GM12878 (cell line): Measurements from ENCODE around the gene NAALADL1. TPM values are rescaled to one million over a fixed set of nuclear protein-coding genes. Genes with fewer than 3 reads are reported as not detected.
A peak's percentile ranks its signal among the peaks of the same experiment; 100 is the strongest.

Experiments
- ATAC-seq: fragments of 200-7000 bp; cut with Tn5 transposase; 3 replicates; pipeline ENCODE4 v1.9.1; 2020; ENCODE audit warnings: mild to moderate bottlenecking, moderate library complexity
- BruUV-seq: library from RNA; stranded (reverse); fragments of 400-500 nt; replicated peaks from 2 replicates; lab custom pipeline; 2021; lab: Mats Ljungman, UMichigan
- CTCF ChIA-PET: fragments of 300-600 bp; sonication (Branson Sonifier 250); formaldehyde crosslinking; extraction: SDS; loops from one replicate; lab custom pipeline; 2021; ENCODE audit warnings: inconsistent platforms; lab: Yijun Ruan, JAX
- POLR2A ChIA-PET: fragments of 350-600 bp; formaldehyde crosslinking; extraction: SDS; loops from one replicate; lab custom pipeline; 2021; ENCODE audit warnings: inconsistent platforms; lab: Charles Lee
- RAD21 ChIA-PET: fragments of 300-600 bp; sonication (Branson Sonifier 250); formaldehyde crosslinking; loops from one replicate; lab custom pipeline; 2023; ENCODE audit warnings: antibody characterized with exemption; ENCODE audit not compliant: unreplicated experiment; lab: Charles Lee
- SMC1A ChIA-PET: fragments of 300-600 bp; sonication (Branson Sonifier 250); formaldehyde crosslinking; loops from one replicate; lab custom pipeline; 2023; ENCODE audit not compliant: unreplicated experiment, uncharacterized antibody; lab: Charles Lee
- DNase-seq: peaks from one replicate; pipeline ENCODE4 v3.0.0-alpha.2; 2011; ENCODE audit warnings: low read depth, low spot score
- FAIRE-seq: peaks from 3 replicates; lab custom pipeline; 2011; peaks lifted over from hg19 to GRCh38; lab: Jason Lieb, UNC
- H2AFZ ChIP-seq: 2 replicates; pipeline ENCODE4 v1.6.0; 2011; ENCODE audit warnings: low read depth, low read length, control low read depth; ENCODE audit not compliant: control insufficient read depth
- H3K27ac ChIP-seq: 2 replicates; pipeline ENCODE4 v1.5.1; 2011; ENCODE audit warnings: control low read depth; ENCODE audit not compliant: control insufficient read depth, insufficient read depth
- H3K27me3 ChIP-seq, 2 experiments: replicated peaks in 1 of 2; 2 replicates each; pipeline versions ENCODE4 v1.6.0 to v1.6.1; 2011; ENCODE audit warnings: low read length in 1 of 2; ENCODE audit not compliant: control insufficient read depth in 2 of 2, insufficient read depth in 2 of 2
- H3K36me3 ChIP-seq, 2 experiments: 2 replicates each; pipeline ENCODE4 v1.5.1; 2011; ENCODE audit warnings: low read length in 1 of 2; ENCODE audit not compliant: control insufficient read depth in 2 of 2, insufficient read depth in 2 of 2
- H3K4me1 ChIP-seq: 2 replicates; pipeline ENCODE4 v1.6.1; 2011; ENCODE audit warnings: mild to moderate bottlenecking, low read length, moderate library complexity, mixed read lengths; ENCODE audit not compliant: control insufficient read depth, insufficient read depth
- H3K4me2 ChIP-seq: 2 replicates; pipeline ENCODE4 v1.6.0; 2011; ENCODE audit warnings: control low read depth; ENCODE audit not compliant: control insufficient read depth, insufficient read depth
- H3K4me3 ChIP-seq: fragments of 200-600 bp; sonication (generic); 2 replicates; pipeline ENCODE4 v1.5.1; 2016
- H3K79me2 ChIP-seq: 2 replicates; pipeline ENCODE4 v1.6.0; 2011; ENCODE audit warnings: low read length; ENCODE audit not compliant: control insufficient read depth, insufficient read depth
- H3K9ac ChIP-seq: 2 replicates; pipeline ENCODE4 v1.8.0; 2011; ENCODE audit warnings: low read length, control low read depth, mixed read lengths; ENCODE audit not compliant: control insufficient read depth, insufficient read depth
- H3K9me3 ChIP-seq: replicated peaks from 3 replicates; pipeline ENCODE4 v1.5.1; 2011; ENCODE audit warnings: mild to moderate bottlenecking, low read length; ENCODE audit not compliant: control insufficient read depth, insufficient read depth
- H4K20me1 ChIP-seq: 2 replicates; pipeline ENCODE4 v1.6.0; 2011; ENCODE audit not compliant: control insufficient read depth, insufficient read depth
- BACH1 ChIP-seq: fragments of 450-650 bp; IDR thresholded peaks from 2 replicates; pipeline ENCODE4 v1.6.1; 2017; ENCODE audit warnings: mild to moderate bottlenecking, borderline replicate concordance
- CUX1 ChIP-seq: IDR thresholded peaks from 2 replicates; pipeline ENCODE4 v1.6.1; 2012; ENCODE audit warnings: improper control_type of control experiment, low read depth, low read length; ENCODE audit not compliant: insufficient replicate concordance
- E2F4 ChIP-seq: IDR thresholded peaks from 2 replicates; pipeline ENCODE4 v1.6.1; 2012; ENCODE audit warnings: low read depth, low read length, improper control_type of control experiment
- MXI1 ChIP-seq: fragments of 150-350 bp; IDR thresholded peaks from 2 replicates; pipeline ENCODE4 v1.6.1; 2011; ENCODE audit warnings: low read depth, mild to moderate bottlenecking, inconsistent platforms, low read length, improper control_type of control experiment
- PKNOX1 ChIP-seq: fragments of 450-650 bp; IDR thresholded peaks from 2 replicates; pipeline ENCODE4 v1.6.1; 2016; ENCODE audit warnings: mild to moderate bottlenecking
- RB1 ChIP-seq: fragments of 450-650 bp; formaldehyde crosslinking; IDR thresholded peaks from 2 replicates; pipeline ENCODE4 v1.6.1; 2017; ENCODE audit warnings: mild to moderate bottlenecking, borderline replicate concordance
- RUNX3 ChIP-seq: IDR thresholded peaks from 2 replicates; pipeline ENCODE4 v1.6.1; 2012; ENCODE audit warnings: low read length, inconsistent platforms
- SIX5 ChIP-seq: IDR thresholded peaks from 2 replicates; pipeline ENCODE4 v1.6.1; 2011; ENCODE audit warnings: mild to moderate bottlenecking, low read depth, low read length, moderate library complexity; ENCODE audit not compliant: severe bottlenecking
- TCF7 ChIP-seq: IDR thresholded peaks from 2 replicates; pipeline ENCODE4 v1.6.1; 2014; ENCODE audit warnings: antibody characterized with exemption, borderline replicate concordance
- ZNF207 ChIP-seq: fragments of 450-650 bp; IDR thresholded peaks from 2 replicates; pipeline ENCODE4 v1.6.1; 2014; ENCODE audit warnings: antibody characterized with exemption, mild to moderate bottlenecking, borderline replicate concordance
- WGBS: methylation state at CpG from one replicate; pipeline ENCODE4 v1.1.6; 2016; ENCODE audit warnings: low lambda C conversion rate; ENCODE audit not compliant: insufficient replicate concordance, insufficient coverage; ENCODE audit errors: missing lambda C conversion rate; 5-methylcytosine and 5-hydroxymethylcytosine counted together
- in situ Hi-C: fragments of 300-500 bp; cut with MboI; formaldehyde crosslinking; loops from 9 replicates; pipeline ENCODE4 v1.14.3; 2018; ENCODE audit warnings: mixed read lengths
- intact Hi-C: fragments of 100-400 bp; cut with micrococcal nuclease; formaldehyde crosslinking; loops from one replicate; pipeline ENCODE4 v1.14.2; 2022; ENCODE audit not compliant: unreplicated experiment
- polyA plus RNA-seq, 11 experiments: library from polyadenylated mRNA; depleted of rRNA in 4 of 11; unstranded in 6 of 11; stranded (reverse) in 5 of 11; fragments of >200 nt; fragmentation: Nextera tagmentation in 4 of 11; fragmentation: Illumina TruSeq in 1 of 11; extraction: Ambion mirVana in 4 of 11; extraction: Trizol in 1 of 11; gene quantifications; 1 replicate in 1 of 11; 2 replicates in 10 of 11; pipeline versions ENCODE4 v1.2.1 to v1.2.3, GENCODE V29; 2011 to 2016; ENCODE audit warnings: inconsistent platforms in 2 of 11, missing spikeins in 2 of 11, low read depth in 1 of 11
- total RNA-seq, 4 experiments: library from RNA; depleted of rRNA in 3 of 4; stranded (reverse); fragments of >200 nt in 3 of 4; fragmentation: Illumina TruSeq in 1 of 4; extraction: Trizol in 1 of 4; gene quantifications; 2 replicates each; pipeline versions ENCODE4 v1.2.1 to v1.2.3, GENCODE V29; 2013 to 2021

Gene NAALADL1
- total and polyA plus RNA-seq, 10 of the 15 experiments (the other 5 are each of a cell fraction or from before 2014, with no cell fraction given), result 0.77 to 5.5 (median 1.5) TPM

- H3K27ac ChIP-seq, result peak within 1 kb of the TSS; percentile 88
- H3K27me3 ChIP-seq, result no peaks in the 10 kb centered on the region
- H3K79me2 ChIP-seq, result no peaks in the 10 kb centered on the region; the same call in none of the 2 replicates
- peak within 1 kb of the TSS; percentile 93 for H3K4me2 ChIP-seq
- BruUV-seq, result TSS peak; percentile 77
- CTCF ChIA-PET, result interaction anchor here (0.7 to 8.2 kb wide), 35 partner anchors 11 to 465 kb away, joined by 3 to 89 read pairs (median 4); partner anchors contain the start of genes ATG2A, BATF2, CAPN1 and CDC42BPG
- H4K20me1 ChIP-seq, result no peaks in the 10 kb centered on the region
- H3K9ac ChIP-seq, result peak within 1 kb of the TSS; percentile 86
- POLR2A ChIA-PET, result interaction anchor here (0.9 to 1.7 kb wide), 9 partner anchors 17 to 167 kb away, joined by 3 to 7 read pairs (median 4); partner anchors contain the start of genes BATF2, FAU, MRPL49 and SAC3D1
- peak; percentile 93 for FAIRE-seq
- peak within 1 kb of the TSS; percentile 76 for H3K4me3 ChIP-seq
- in situ Hi-C loops, result no loop called here
- peak; percentile 69 for DNase-seq
- no peaks in the 10 kb centered on the region; a peak in 1 of 4 replicates for H3K36me3 ChIP-seq
- ATAC-seq, result peak; percentile 89
- RAD21 ChIA-PET, result interaction anchor here (0.5 to 4.8 kb wide), 17 partner anchors 14 to 236 kb away, joined by 3 to 31 read pairs (median 3); partner anchors contain the start of genes CDC42BPG, CDCA5, FAU and MRPL49
- 2% methylated on average over 83 of the region's 96 CpGs for WGBS
- SMC1A ChIA-PET, result interaction anchor here (1.0 to 2.5 kb wide), 8 partner anchors 65 to 166 kb away, joined by 3 to 19 read pairs (median 4); partner anchors contain the start of genes FAU, MRPL49 and ZNHIT2
- H3K9me3 ChIP-seq, result no peaks in the 10 kb centered on the region
- peak within 1 kb of the TSS; percentile 89 for H2AFZ ChIP-seq
- intact Hi-C loops, result loop anchor here (1.0 to 10.0 kb wide), 7 partner anchors 64 to 241 kb away; partner anchors contain the start of genes CAPN1, CDCA5, VPS51 and ZFPL1
- H3K4me1 ChIP-seq, result peaks cover 17% of the 10 kb centered on the region
- TF ChIP-seq MXI1, result peak; percentile 84; the same call in 1 of the 2 replicates
- peak; percentile 20; the same call in 1 of the 2 replicates for TF ChIP-seq E2F4
- no peak for TF ChIP-seq CUX1
- peak; percentile 55 for TF ChIP-seq RUNX3
- TF ChIP-seq SIX5, result no peak
- TF ChIP-seq ZNF207, result peak; percentile 52
- TF ChIP-seq PKNOX1, result peak; percentile 52; the same call in 1 of the 2 replicates
- TF ChIP-seq BACH1, result peak; percentile 82
- peak; percentile 71; the same call in 1 of the 2 replicates for TF ChIP-seq RB1
- no peak for TF ChIP-seq TCF7
Measured at GRCh38 chr11:65013888-65014725, 44.2 kb downstream of the NAALADL1 start, which contains the start of gene ARL2. TSS of gene ARL2 (plus strand) at chr11:65014160. CDS start at chr11:65014208, 48 bp downstream.
